Progenitor cell of endocrine pancreas (in vitro differentiated cells): ENCODE results near the gene SPAG16. TPM values are rescaled to one million over a fixed set of nuclear protein-coding genes. Genes with fewer than 3 reads are reported as not detected.

Experiments
- DNase-seq: peaks from one replicate; pipeline ENCODE4 v3.0.0; 2021; ENCODE audit warnings: low spot score; ENCODE audit not compliant: unreplicated experiment
- H3K27ac Mint-ChIP-seq: 2 replicates; pipeline ENCODE4 v1.8.0; 2021; ENCODE audit warnings: mild to moderate bottlenecking, moderate library complexity, mixed read lengths
- H3K27me3 Mint-ChIP-seq: 2 replicates; pipeline ENCODE4 v1.8.0; 2021; ENCODE audit warnings: mixed read lengths
- H3K36me3 Mint-ChIP-seq: 2 replicates; pipeline ENCODE4 v1.8.0; 2022; ENCODE audit warnings: mixed read lengths; ENCODE audit not compliant: insufficient read depth
- H3K4me1 Mint-ChIP-seq: 2 replicates; pipeline ENCODE4 v1.8.0; 2021; ENCODE audit warnings: low read depth, mixed read lengths
- H3K4me3 Mint-ChIP-seq: 2 replicates; pipeline ENCODE4 v1.8.0; 2021; ENCODE audit warnings: low read depth, mild to moderate bottlenecking, moderate library complexity, mixed read lengths
- H3K9me3 Mint-ChIP-seq: 2 replicates; pipeline ENCODE4 v1.8.0; 2021; ENCODE audit warnings: low read depth, mixed read lengths
- CTCF ChIP-seq: fragments of 200-600 bp; sonication (generic); IDR thresholded peaks from one replicate; pipeline ENCODE4 v1.5.0; 2021; ENCODE audit warnings: antibody characterized with exemption, mild to moderate bottlenecking; ENCODE audit not compliant: unreplicated experiment
- total RNA-seq: library from RNA; stranded (reverse); gene quantifications from 2 replicates; pipeline ENCODE4 v1.2.1, GENCODE V29; 2021

Gene SPAG16
- total RNA-seq, 1 donor from 2014 or later, result 52.8 TPM

- no peak for TF ChIP-seq CTCF
- DNase-seq, result no peak
- no peaks in the 10 kb centered on the region for H3K9me3 Mint-ChIP-seq
- no peak overlapping the region for H3K4me3 Mint-ChIP-seq
- no peak overlapping the region for H3K27ac Mint-ChIP-seq
- H3K4me1 Mint-ChIP-seq, result peaks cover 4% of the 10 kb centered on the region
- H3K27me3 Mint-ChIP-seq, result no peaks in the 10 kb centered on the region
- no peaks in the 10 kb centered on the region for H3K36me3 Mint-ChIP-seq
Observed at GRCh38 chr2:214377286-214377624, 1093.0 kb downstream of the SPAG16 start.

- Mint-ChIP-seq H3K27ac (no peak overlapping the region), H3K36me3 (no peaks in the 10 kb centered on the region), H3K4me1 (peaks cover 4% of the 10 kb centered on the region), H3K4me3 (no peak overlapping the region), H3K27me3 (no peaks in the 10 kb centered on the region), H3K9me3 (no peaks in the 10 kb centered on the region)
- TF ChIP-seq CTCF, result no peak
- DNase-seq, result no peak
Observed at GRCh38 chr2:214378455-214379103, 1094.3 kb downstream of the SPAG16 start.

DNA sequence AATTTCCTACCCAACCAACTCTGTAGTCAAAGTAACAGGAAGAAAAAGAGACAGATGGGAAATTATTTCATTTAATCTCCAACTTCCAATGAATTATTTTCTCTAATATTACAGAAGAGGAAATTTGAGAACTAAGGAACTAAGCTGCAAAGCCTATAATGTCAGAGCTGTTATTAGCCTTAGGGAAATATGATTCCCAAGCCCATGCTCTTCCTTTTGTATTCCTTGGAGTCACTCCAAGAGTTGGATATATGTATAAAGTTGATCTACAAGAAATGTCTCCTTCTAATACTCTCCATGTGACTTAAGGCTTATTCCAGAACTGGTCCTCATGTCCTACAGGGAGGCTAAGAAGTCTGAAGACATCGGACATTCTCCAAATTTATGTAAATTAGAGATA lies 1095.0 kb downstream of the SPAG16 start:
- Mint-ChIP-seq H3K9me3 (no peaks in the 10 kb centered on the region), H3K27me3 (no peaks in the 10 kb centered on the region), H3K27ac (no peak overlapping the region), H3K36me3 (no peaks in the 10 kb centered on the region), H3K4me3 (no peak overlapping the region), H3K4me1 (peaks cover 4% of the 10 kb centered on the region)
- TF ChIP-seq CTCF, result no peak
- DNase-seq, result no peak

DNA sequence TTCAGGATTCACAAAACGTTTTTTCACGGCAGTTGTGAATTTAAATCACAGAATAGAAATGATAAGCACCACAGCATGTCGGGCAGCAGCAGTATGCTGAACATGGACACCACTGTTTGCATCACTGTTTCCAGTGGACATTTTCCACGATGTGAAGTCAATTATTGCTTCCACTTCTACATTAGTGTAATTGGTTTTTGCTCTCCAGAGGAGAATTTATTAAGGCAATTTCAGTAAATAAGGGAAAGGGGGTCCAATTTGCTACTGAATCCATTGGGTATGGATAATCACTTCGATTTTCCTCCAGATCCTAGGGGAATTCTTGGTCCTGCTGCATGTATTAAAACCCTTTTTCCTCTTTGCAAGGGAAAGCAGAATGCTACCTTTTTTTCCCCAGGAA lies 1096.4 kb downstream of the SPAG16 start:
- TF ChIP-seq CTCF, result no peak
- Mint-ChIP-seq H3K27ac (no peak overlapping the region), H3K36me3 (no peaks in the 10 kb centered on the region), H3K9me3 (no peaks in the 10 kb centered on the region), H3K4me3 (no peak overlapping the region), H3K27me3 (no peaks in the 10 kb centered on the region), H3K4me1 (peaks cover 3% of the 10 kb centered on the region)
- no peak for DNase-seq

- H3K27ac Mint-ChIP-seq, result no peak overlapping the region
- H3K9me3 Mint-ChIP-seq, result no peaks in the 10 kb centered on the region
- peaks cover 3% of the 10 kb centered on the region for H3K4me1 Mint-ChIP-seq
- H3K36me3 Mint-ChIP-seq, result no peaks in the 10 kb centered on the region
- no peak overlapping the region for H3K4me3 Mint-ChIP-seq
- TF ChIP-seq CTCF, result no peak
- no peak for DNase-seq
- no peaks in the 10 kb centered on the region for H3K27me3 Mint-ChIP-seq
Observed at GRCh38 chr2:214382229-214382628, 1098.0 kb downstream of the SPAG16 start.
